Testis (tissue), 3 donors: ENCODE results near the gene INHBE. TPM values are rescaled to one million over a fixed set of nuclear protein-coding genes. Genes with fewer than 3 reads are reported as not detected.
A peak's percentile ranks its signal among the peaks of the same experiment; 100 is the strongest.

ENCODE experiments used
- DNase-seq: peaks from one replicate; pipeline ENCODE4 v3.0.0-alpha.2; 2019
- H3K27ac ChIP-seq, 2 donors: fragments of 200-600 bp; sonication (generic); one replicate each; pipeline ENCODE4 v1.5.1; 2019
- H3K27me3 ChIP-seq: fragments of 200-600 bp; sonication (generic); one replicate; pipeline ENCODE4 v1.5.1; 2019
- H3K36me3 ChIP-seq: fragments of 200-600 bp; sonication (generic); one replicate; pipeline ENCODE4 v1.5.1; 2017; ENCODE audit warnings: low read depth; ENCODE audit errors: missing control alignments
- H3K4me1 ChIP-seq: fragments of 200-600 bp; sonication (generic); one replicate; pipeline ENCODE4 v1.5.1; 2019
- H3K4me3 ChIP-seq, 2 donors: fragments of 200-600 bp; sonication (generic); one replicate each; pipeline ENCODE4 v1.5.1; 2017 to 2019
- H3K9me3 ChIP-seq: fragments of 200-600 bp; sonication (generic); one replicate; pipeline ENCODE4 v1.5.1; 2017
- CTCF ChIP-seq, 3 experiments: fragments of 450-650 bp in 2 of 3; fragments of 200-600 bp in 1 of 3; sonication (generic) in 1 of 3; IDR thresholded peaks; one replicate each; pipeline ENCODE4 v1.5.1; 2016 to 2019; ENCODE audit warnings: antibody characterized with exemption in 3 of 3, mild to moderate bottlenecking in 2 of 3, moderate library complexity in 1 of 3
- POLR2A ChIP-seq: fragments of 450-650 bp; IDR thresholded peaks from one replicate; pipeline ENCODE4 v1.6.1; 2017; ENCODE audit warnings: antibody characterized with exemption, mild to moderate bottlenecking, moderate library complexity
- WGBS, 2 donors: methylation state at CpG; one replicate each; pipeline ENCODE4 v1.1.5; 2018; 5-methylcytosine and 5-hydroxymethylcytosine counted together
- intact Hi-C: fragments of 100-400 bp; cut with DNase I; formaldehyde crosslinking; loops from one replicate; pipeline ENCODE4 v1.15.1; 2023; ENCODE audit warnings: low total_unique reads
- polyA plus RNA-seq: library from polyadenylated mRNA; stranded (reverse); fragments of 350-450 nt; fragmentation: Illumina TruSeq; extraction: RNeasy Lipid Tissue Mini Kit (QIAGEN cat#74804); gene quantifications from one replicate; pipeline ENCODE4 v1.2.3, GENCODE V29; 2014; ENCODE audit warnings: low read depth, low replicate concordance; ENCODE audit not compliant: insufficient read depth
- total RNA-seq, 2 donors: library from RNA; depleted of rRNA; stranded (reverse); fragments of >200 nt; gene quantifications; one replicate each; pipeline ENCODE4 v1.2.3, GENCODE V29; 2016

INHBE gene
- total and polyA plus RNA-seq, 3 donors from 2014 or later: 0.12 to 0.25 (median 0.24) TPM

GRCh38 chr12:57474430-57474829 lies 19.3 kb downstream of the INHBE start:
- DNase-seq: no peak
- TF ChIP-seq CTCF (IDR thresholded peaks at IDR 0.05) (no peak), POLR2A (no peak)
- Histone ChIP-seq H3K27ac (no peak overlapping the region), H3K4me1 (peaks cover 15% of the 10 kb centered on the region), H3K9me3 (no peaks in the 10 kb centered on the region), H3K27me3 (no peaks in the 10 kb centered on the region), H3K36me3 (no peaks in the 10 kb centered on the region), H3K4me3 (no peak overlapping the region)
- WGBS, 2 donors: 82 to 84% methylated on average over 8 of the region's 8 CpGs
- intact Hi-C loops: no loop called here

GRCh38 chr12:57474862-57475261 lies 19.8 kb downstream of the INHBE start:
- 48 to 54% methylated on average over 6 to 7 of the region's 7 CpGs for WGBS, 2 donors
- H3K4me3 ChIP-seq: peak overlapping the region; percentile 19 to 61
- no peak for DNase-seq

GRCh38 chr12:57475271-57476161 lies 20.4 kb downstream of the INHBE start:
- no peak overlapping the region for H3K27ac ChIP-seq
- H3K36me3 ChIP-seq: no peaks in the 10 kb centered on the region
- H3K4me1 ChIP-seq: peaks cover 15% of the 10 kb centered on the region
- H3K27me3 ChIP-seq: no peaks in the 10 kb centered on the region
- TF ChIP-seq POLR2A: no peak
- TF ChIP-seq CTCF (IDR thresholded peaks at IDR 0.05): no peak
- intact Hi-C loops: no loop called here
- H3K9me3 ChIP-seq: no peaks in the 10 kb centered on the region
- DNase-seq: peak; percentile 66
- H3K4me3 ChIP-seq: peak overlapping the region; percentile 19 to 61
- WGBS, 2 donors: 8 to 10% methylated on average over 32 to 83 of the region's 84 CpGs

More at GRCh38 chr12:57474862-57475261, 19.8 kb downstream of the INHBE start:
- no peaks in the 10 kb centered on the region for H3K36me3 ChIP-seq
- H3K4me1 ChIP-seq: peaks cover 15% of the 10 kb centered on the region
- intact Hi-C loops: no loop called here
- no peak overlapping the region for H3K27ac ChIP-seq
- TF ChIP-seq CTCF (IDR thresholded peaks at IDR 0.05) (no peak), POLR2A (no peak)
- no peaks in the 10 kb centered on the region for H3K27me3 ChIP-seq
- H3K9me3 ChIP-seq: no peaks in the 10 kb centered on the region

- H3K27ac ChIP-seq: no peak overlapping the region
- WGBS, 2 donors: 21% methylated on average over 24 to 29 of the region's 29 CpGs
- H3K4me3 ChIP-seq: peak overlapping the region; percentile 19 to 61
- H3K27me3 ChIP-seq: no peaks in the 10 kb centered on the region
- peaks cover 15% of the 10 kb centered on the region for H3K4me1 ChIP-seq
- no peaks in the 10 kb centered on the region for H3K36me3 ChIP-seq
- TF ChIP-seq CTCF (IDR thresholded peaks at IDR 0.05): no peak
- no peak for TF ChIP-seq POLR2A
- no peaks in the 10 kb centered on the region for H3K9me3 ChIP-seq
- intact Hi-C loops: no loop called here
- peak; percentile 40 for DNase-seq
Observed at GRCh38 chr12:57476162-57476992, 21.3 kb downstream of the INHBE start.
